ENCODE data around the gene NOTCH3.

The NOTCH3 gene

GRCh38 chr19:15195371-15196334 is 5.1 kb downstream of the NOTCH3 start:
- DNase-seq = peak; percentile 65

DNA sequence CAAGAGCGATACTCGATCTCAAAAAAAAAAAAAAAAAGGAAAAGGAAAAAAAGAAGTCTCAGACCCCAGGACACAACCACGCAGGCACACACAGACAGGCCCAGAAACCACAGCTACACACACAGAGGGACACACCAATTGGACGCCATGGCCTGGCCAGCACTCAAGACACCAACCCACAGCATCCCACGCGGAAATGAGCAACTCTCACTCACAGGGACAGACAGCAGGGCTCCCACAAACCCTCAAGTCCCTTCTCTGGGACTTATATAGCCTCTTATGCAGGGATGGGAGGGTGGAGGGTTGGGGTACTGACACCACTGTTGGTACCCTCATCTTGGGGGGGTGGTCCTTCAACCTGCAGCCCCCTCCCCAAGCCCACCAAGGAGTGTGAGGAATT is 5.9 kb downstream of the NOTCH3 start:
- DNase-seq = no peak

GRCh38 chr19:15191982-15192381 is 8.8 kb downstream of the NOTCH3 start:
- DNase-seq = no peak

DNA sequence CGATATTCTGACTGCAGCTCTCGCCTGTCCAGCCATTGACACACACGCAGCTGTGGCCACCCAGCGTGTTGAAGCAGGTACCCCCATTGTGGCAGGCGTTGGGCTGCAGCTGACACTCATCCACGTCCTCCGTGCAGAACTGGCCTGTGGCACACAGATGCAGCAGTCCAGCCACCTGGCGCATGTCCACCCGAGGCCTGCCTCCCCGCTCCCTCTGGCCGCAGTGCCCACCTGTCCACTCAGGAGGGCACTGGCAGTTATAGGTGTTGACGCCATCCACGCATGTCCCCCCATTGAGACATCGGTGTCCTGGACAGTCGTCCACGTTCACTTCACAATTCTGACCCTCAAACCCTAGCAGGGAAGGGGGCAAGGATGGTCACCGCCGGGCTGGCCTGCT is 9.3 kb downstream of the NOTCH3 start:
- no peak for DNase-seq

DNA sequence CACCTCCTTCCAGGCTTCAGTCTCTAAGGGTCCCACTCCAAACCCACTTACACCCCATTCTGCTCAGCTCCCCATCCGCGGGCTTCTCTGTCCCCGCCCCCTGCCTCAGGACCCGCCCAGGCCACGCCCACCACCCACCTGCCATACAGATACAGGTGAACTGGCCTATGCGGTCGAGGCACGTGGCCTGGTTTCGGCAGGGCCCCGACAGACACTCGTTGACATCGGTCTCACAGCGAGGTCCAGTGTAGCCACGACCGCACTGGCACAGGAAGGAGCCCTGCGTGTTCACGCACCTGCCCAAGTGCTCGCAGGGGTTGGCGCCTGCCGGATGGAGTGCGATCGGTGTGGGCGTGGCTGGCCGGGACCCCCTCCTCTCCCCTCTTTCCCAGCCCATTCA is 11.9 kb downstream of the NOTCH3 start:
- DNase-seq = no peak

DNA sequence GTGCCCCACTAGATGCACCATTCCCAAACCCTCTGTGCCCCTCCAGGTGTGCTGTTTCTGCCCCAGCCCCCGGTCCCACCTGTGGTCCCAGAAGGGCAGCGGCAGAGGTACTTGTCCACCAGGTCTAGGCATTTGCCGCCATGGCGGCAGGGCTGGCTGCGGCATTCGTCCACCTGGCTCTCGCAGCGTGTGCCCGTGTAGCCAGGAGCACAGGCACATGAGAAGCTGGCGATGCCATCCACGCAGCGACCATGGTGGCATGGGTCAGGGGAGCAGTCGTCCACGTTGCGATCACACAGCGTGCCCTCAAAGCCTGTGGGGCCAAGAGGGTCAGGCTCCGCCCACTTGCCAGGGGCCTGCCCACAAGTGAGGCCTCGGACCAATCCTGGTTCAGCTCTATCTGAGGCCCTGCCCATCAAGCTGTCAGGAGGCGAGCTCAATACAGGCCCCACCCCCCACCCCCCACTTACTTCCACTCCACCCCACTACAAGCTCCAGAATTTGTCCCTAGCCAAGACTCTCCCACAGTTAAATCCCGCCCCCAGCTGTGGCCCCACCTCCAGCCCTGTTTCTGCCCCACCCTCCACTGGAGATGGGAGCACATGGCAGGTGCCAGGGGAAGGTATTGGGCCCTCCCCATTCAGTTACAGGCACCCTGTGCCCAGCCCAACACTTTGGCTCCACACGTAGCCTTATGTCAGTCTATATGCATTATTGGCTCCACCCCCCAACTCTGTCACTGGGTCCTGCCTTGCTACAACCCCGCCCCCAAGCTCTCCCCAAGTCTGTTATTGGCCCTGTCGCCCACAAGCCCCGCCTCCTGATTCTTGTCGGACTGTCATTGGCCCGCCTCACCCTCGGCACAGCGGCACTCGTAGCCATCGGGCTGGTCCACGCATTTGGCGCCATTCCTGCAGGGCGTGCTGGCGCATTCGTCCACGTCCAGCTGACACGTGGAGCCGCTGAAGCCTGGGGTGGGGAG is 13.5 kb downstream of the NOTCH3 start:
- peak; percentile 68 for DNase-seq

DNA sequence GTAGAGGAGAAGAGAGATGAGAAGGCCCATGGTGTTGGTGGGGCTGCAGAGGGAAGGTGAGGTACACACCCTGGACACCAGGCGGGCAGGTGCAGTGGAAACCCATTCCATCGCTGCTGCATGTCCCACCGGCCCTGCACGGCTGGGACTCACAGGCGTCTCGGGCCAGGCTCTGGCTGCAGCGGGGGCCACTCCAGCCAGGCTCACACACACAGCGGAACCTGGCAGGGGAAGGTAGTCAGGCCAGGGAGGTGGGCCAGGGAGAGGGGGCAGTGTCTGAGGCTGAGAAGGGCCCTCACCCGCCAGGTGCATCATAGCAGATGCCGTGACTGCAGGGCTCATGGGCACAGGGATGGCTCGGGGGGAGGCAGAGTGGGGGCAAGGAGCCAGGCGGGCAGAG is 15.6 kb downstream of the NOTCH3 start:
- DNase-seq = no peak

DNA sequence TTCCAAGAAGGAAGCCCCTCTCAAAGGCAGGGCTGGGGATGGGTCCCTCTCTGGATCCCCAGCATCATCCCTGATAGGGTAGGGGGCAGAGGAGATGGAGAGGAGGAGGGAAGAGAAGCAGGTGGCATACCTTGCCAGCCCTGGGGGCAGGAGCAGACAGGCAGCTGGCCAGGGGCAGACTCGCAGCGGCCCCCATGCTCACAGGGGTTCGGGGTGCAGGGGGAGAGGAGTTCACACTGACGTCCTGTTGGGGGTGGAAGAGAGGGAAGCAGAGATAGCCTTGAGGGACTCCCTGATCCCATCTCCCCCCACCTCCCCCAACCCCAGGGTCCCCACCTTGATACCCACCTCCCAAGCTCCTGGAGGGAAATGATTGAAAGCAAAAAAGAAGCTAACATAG is 16.0 kb downstream of the NOTCH3 start:
- DNase-seq = no peak

GRCh38 chr19:15181394-15181793 is 19.4 kb downstream of the NOTCH3 start:
- DNase-seq = no peak

- DNase-seq = peak; percentile 75
Measured at GRCh38 chr19:15180451-15181390, 20.1 kb downstream of the NOTCH3 start.

- DNase-seq = peak; percentile 27
Measured at GRCh38 chr19:15178629-15179308, 22.0 kb downstream of the NOTCH3 start.

DNA sequence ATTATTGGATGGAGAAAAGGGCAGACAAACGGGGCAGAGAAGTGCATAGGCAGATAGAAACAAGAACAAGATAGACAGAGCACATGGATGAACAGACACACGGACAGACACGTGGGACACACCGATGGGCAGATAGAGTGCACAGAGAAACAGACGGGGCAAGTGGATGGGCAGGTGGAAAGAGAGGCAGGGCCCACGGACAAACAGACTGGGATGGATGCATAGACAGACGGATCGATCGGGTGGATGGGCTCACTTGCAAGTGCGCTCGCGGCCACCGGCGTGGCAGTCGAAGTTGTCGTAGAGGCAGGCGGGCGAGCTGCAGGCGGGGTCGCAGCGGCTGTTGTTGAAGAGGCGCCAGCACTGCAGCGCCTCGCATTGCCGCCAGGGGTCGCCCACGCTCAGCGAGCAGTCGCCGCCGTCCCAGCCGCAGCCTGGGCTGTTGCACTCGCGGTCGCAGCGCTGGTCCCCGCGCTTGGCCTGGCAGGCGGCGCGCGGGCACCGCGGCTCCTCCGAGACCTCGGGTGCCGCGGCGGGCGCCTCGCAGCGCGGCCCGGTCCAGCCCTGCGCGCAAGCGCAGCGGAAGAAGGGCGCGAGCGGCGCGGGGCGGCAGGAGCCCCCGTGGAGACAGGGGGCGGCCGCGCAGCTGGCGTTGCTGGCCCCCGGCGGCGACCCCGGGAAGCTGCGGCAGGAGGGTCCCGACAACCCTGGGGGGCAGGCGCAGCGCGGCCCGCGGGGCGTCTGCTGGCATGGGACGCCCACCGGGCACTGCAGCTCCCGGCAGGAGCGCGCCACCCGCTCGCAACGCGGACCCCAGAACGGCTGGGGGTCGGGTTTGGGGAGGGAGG is 23.3 kb downstream of the NOTCH3 start:
- peak; percentile 94 for DNase-seq

- no peak for DNase-seq
Measured at GRCh38 chr19:15175609-15176008, 25.2 kb downstream of the NOTCH3 start.

DNA sequence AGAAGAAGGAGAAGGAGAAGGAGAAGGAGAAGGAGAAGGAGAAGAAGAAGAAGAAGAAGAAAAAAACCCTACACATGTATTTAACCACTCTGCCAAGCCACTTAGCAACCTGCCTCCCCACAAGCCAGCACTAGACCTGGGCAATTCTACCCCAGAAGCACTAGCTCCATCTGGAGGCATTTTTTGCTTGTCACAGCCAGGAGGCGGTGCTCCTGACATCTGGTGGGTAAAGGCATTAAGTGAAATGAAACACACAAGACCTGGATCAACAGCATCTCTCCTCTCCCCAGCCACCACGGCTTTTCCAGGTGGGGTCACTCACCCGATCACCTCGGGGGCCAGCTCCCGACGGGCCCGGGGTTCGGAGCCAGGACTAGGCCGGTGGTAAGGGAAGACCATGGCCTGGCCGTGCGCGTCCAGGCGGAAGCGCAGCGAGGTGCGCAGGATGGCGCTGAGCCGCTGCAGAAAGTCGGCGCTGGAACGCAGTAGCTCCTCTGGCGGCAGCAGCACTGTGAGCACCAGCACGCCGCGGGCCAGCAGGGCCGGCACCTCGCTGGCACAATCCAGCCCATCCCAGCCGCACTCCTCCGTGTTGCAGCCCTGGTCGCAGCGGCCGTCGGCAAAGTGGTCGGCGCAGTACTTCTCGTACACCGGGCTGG is 26.9 kb downstream of the NOTCH3 start:
- DNase-seq = peak; percentile 86

GRCh38 chr19:15170345-15170744 is 30.4 kb downstream of the NOTCH3 start:
- DNase-seq = peak; percentile 62

DNA sequence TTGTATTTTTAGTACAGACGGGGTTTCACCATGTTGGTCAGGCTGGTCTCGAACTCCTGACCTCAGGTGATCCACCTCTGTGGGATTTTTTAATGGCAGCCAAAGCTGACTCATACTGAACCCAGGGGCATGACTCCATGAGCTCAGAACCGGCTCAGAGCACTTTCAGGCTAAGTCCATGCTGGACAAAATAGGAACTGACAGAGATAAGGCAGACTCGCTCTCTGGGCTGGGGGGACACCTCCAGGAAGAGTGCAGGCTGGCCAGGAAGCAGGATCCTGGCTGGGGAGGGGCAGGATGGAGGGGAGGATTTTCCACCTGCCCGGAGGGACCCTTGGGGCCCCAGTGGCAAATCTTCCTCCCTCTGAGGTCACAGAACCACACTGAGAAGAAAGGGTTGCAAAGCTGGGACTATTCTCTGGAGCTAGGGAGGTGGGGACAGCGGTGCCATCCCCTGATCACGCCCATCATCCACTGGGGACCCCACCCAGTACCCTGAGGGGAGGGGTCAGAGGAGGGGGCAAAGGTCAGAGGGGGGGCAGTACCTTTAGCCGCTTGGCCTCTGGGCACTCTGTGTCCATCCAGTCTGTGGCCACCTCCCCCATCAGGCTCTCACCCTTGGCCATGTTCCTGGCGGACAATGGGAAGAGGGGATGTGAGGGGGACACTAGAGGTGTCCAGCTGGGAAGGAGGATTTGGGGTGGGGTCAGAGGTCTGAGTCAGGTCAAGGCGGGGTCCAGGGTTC is 31.1 kb downstream of the NOTCH3 start:
- no peak for DNase-seq

DNA sequence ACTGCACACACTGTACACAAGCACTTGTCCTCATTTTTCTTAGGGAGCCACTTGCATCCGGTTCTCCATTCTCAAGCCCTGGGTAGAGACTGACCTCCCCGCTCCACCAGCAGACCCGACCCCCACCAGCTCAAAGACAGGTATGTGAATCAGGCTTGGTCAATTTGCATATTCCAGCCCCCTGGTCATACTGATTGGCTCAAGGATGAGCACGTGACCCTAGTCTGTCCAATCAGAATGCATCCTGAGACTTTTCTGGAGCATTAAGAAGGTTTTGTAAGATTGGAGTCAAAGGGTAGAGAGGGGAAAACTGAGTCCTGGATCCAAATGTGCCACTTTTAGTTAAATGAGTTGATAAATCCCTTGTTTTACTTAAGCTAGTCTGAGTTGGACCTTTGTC is 34.1 kb downstream of the NOTCH3 start:
- no peak for DNase-seq

DNA sequence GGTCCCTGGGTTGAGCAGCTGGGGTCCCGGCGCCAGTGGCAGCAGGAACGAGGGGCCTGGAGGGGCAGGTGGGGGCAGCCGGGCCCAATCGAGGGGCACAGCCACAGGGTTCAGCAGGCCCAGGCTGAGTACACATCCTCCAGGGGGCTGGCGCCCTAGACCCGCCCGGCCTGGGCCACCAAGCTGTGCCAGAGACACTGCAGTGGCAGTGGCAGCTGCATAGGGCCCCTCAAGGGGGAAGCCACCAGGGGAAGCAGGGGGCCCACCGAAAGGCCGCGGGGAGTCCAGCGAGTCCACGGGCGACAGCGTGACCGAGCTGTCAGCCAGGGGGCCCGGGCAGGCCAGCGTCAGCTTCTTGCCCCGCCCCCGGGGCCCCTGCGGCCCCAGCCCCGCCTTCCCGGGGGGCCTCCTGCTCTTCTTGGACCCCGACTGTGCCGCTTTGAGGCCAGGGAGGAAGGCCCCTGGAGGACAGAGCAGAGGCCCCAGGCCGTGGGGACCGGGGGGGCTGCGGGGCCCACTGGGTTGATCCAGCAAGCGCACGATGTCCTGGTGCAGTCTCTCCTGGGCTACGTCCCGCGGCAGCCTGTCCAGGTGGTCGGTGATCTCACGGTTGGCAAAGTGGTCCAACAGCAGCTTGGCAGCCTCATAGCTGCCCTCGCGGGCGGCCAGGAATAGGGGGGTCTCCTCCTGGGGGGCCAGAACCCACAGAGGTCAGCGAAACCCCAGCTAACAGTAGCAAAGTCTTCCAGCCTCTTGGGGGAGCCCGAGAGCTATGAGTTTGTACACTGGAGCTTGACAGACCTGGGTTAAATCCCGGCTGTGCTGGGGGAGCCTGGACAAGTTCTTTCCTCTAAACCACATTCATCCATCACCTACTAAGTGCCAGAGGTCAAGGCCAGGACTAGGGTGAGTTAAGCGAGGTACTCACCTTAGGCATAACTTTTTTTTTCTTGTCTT is 39.5 kb downstream of the NOTCH3 start:
- peak; percentile 82 for DNase-seq
